Measurements from ENCODE around the gene ENDOV. TPM values are rescaled to one million over a fixed set of nuclear protein-coding genes. Genes with fewer than 3 reads are reported as not detected.

Gene ENDOV
- total and polyA plus RNA-seq, 2 of the 13 experiments (the other 11 are each of a cell fraction or from before 2014, with no cell fraction given): 15.1 to 17.1 TPM

- TF ChIP-seq, protein P1, sequence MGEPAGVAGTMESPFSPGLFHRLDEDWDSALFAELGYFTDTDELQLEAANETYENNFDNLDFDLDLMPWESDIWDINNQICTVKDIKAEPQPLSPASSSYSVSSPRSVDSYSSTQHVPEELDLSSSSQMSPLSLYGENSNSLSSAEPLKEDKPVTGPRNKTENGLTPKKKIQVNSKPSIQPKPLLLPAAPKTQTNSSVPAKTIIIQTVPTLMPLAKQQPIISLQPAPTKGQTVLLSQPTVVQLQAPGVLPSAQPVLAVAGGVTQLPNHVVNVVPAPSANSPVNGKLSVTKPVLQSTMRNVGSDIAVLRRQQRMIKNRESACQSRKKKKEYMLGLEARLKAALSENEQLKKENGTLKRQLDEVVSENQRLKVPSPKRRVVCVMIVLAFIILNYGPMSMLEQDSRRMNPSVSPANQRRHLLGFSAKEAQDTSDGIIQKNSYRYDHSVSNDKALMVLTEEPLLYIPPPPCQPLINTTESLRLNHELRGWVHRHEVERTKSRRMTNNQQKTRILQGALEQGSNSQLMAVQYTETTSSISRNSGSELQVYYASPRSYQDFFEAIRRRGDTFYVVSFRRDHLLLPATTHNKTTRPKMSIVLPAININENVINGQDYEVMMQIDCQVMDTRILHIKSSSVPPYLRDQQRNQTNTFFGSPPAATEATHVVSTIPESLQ (CRISPR knock-in tag; conservative IDR thresholded peaks at IDR 0.05): peak; percentile 90; the same call in 1 of the 2 replicates
- TF ChIP-seq YEATS4 (CRISPR knock-in tag; IDR thresholded peaks at IDR 0.05; ENCODE audit: borderline replicate concordance) (peak; percentile 90), HCFC1 (IDR thresholded peaks at IDR 0.05; ENCODE audit: low read depth, low read length) (peak; percentile 23; the same call in 1 of the 2 replicates), SMYD3 (CRISPR knock-in tag; IDR thresholded peaks at IDR 0.05) (peak; percentile 87; the same call in 1 of the 2 replicates), AFF4 (CRISPR knock-in tag; IDR thresholded peaks at IDR 0.05) (no peak), ARID2 (CRISPR knock-in tag; IDR thresholded peaks at IDR 0.05; ENCODE audit: borderline replicate concordance) (peak; percentile 92; the same call in 1 of the 2 replicates), POLR2AphosphoS2 (IDR thresholded peaks at IDR 0.05; ENCODE audit: low read depth, low read length) (no peak), MLLT10 (CRISPR knock-in tag; IDR thresholded peaks at IDR 0.05) (no peak), ZNF670 (CRISPR knock-in tag; IDR thresholded peaks at IDR 0.05; ENCODE audit: borderline replicate concordance) (0 out of 2 replicates have a peak, but pooled peaks have one; percentile 64), ZNF136 (CRISPR knock-in tag; IDR thresholded peaks at IDR 0.05; ENCODE audit: low read depth) (peak; percentile 61; the same call in 1 of the 2 replicates), TEAD2 (CRISPR knock-in tag; IDR thresholded peaks at IDR 0.05) (no peak), NR3C1 (CRISPR knock-in tag; IDR thresholded peaks at IDR 0.05) (peak; percentile 58; the same call in 1 of the 2 replicates), ZNF34 (CRISPR knock-in tag; IDR thresholded peaks at IDR 0.05; ENCODE audit: borderline replicate concordance) (peak; percentile 94; the same call in 1 of the 2 replicates), WIZ (CRISPR knock-in tag; IDR thresholded peaks at IDR 0.05) (peak; percentile 81), NAIF1 (CRISPR knock-in tag; IDR thresholded peaks at IDR 0.05; ENCODE audit: borderline replicate concordance) (no peak; the same call in 1 of the 2 replicates), ZNF556 (CRISPR knock-in tag; IDR thresholded peaks at IDR 0.05; ENCODE audit: borderline replicate concordance) (peak; percentile 44; the same call in 1 of the 2 replicates), JARID2 (CRISPR knock-in tag; IDR thresholded peaks at IDR 0.05; ENCODE audit: insufficient replicate concordance) (no peak), CERS6 (CRISPR knock-in tag; IDR thresholded peaks at IDR 0.05) (no peak), CCAR2 (optimal IDR thresholded peaks at IDR 0.05; ENCODE audit: low read depth, low read length) (no peak), HOXA3 (CRISPR knock-in tag; IDR thresholded peaks at IDR 0.05) (peak; percentile 97), RFXAP (CRISPR knock-in tag; IDR thresholded peaks at IDR 0.05; ENCODE audit: borderline replicate concordance) (peak; percentile 87; the same call in 1 of the 2 replicates)
- TF ChIP-seq, protein P2, sequence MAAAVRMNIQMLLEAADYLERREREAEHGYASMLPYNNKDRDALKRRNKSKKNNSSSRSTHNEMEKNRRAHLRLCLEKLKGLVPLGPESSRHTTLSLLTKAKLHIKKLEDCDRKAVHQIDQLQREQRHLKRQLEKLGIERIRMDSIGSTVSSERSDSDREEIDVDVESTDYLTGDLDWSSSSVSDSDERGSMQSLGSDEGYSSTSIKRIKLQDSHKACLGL (CRISPR knock-in tag; IDR thresholded peaks at IDR 0.05): peak; percentile 96
Measured at GRCh38 chr17:80414803-80415625, at the start of gene ENDOV (continued).
